Activated T-cell treated with anti-CD3 and anti-CD28 coated beads, Interleukin-2, amount 50 U/mL, for 4 hours (primary cell): Measurements from ENCODE around the gene MAMDC2. TPM values are rescaled to one million over a fixed set of nuclear protein-coding genes. Genes with fewer than 3 reads are reported as not detected.

Experiments
- ATAC-seq, 2 donors: fragments of 200-7000 bp; cut with Tn5 transposase; one replicate each; pipeline ENCODE4 v1.10.0; 2021
- DNase-seq: peaks from one replicate; pipeline ENCODE4 v3.0.0-alpha.2; 2020
- H3K27me3 Mint-ChIP-seq: one replicate; pipeline ENCODE4 v1.8.0; 2021; ENCODE audit warnings: low read depth, mixed read lengths
- H3K36me3 Mint-ChIP-seq: one replicate; pipeline ENCODE4 v1.8.0; 2022; ENCODE audit warnings: mixed read lengths; ENCODE audit not compliant: insufficient read depth
- H3K4me1 Mint-ChIP-seq: one replicate; pipeline ENCODE4 v1.8.0; 2021; ENCODE audit warnings: low read depth, mixed read lengths
- H3K4me3 Mint-ChIP-seq: one replicate; pipeline ENCODE4 v1.8.0; 2021; ENCODE audit warnings: mild to moderate bottlenecking, moderate library complexity, mixed read lengths
- H3K9me3 Mint-ChIP-seq: one replicate; pipeline ENCODE4 v1.8.0; 2021; ENCODE audit warnings: mixed read lengths
- total RNA-seq, 3 donors: library from RNA; stranded (reverse); gene quantifications; one replicate each; pipeline ENCODE4 v1.2.1, GENCODE V29; 2021

The MAMDC2 gene
- total RNA-seq, 3 donors from 2014 or later: not detected

DNA sequence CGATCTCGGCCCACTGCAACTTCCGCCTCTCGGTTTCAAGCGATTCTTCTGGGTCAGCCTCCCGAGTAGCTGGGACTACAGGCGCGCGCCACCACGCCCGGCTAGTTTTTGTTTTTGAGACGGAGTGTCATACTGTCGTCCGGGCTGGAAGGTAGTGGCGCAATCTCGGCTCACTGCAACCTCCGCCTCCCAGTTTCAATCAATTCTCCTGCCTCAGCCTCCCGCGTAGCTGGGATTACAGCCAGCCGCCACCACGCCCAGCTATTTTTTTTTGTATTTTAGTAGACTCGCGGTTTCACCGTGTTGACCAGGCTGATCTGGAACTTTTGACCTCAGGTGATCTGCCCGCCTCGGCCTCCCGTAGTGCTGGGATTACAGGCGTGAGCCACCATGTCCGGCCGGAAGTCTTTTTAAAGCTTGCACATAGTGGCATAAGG, 216.4 kb downstream of the MAMDC2 start:
- peaks cover 32% of the 10 kb centered on the region for H3K36me3 Mint-ChIP-seq
- ATAC-seq (no peak), DNase-seq (no peak)
- peaks cover 62% of the 10 kb centered on the region for H3K4me1 Mint-ChIP-seq
- H3K9me3 Mint-ChIP-seq: no peaks in the 10 kb centered on the region
- H3K27me3 Mint-ChIP-seq: no peaks in the 10 kb centered on the region
- peak overlapping the region; percentile 92 for H3K4me3 Mint-ChIP-seq

DNA sequence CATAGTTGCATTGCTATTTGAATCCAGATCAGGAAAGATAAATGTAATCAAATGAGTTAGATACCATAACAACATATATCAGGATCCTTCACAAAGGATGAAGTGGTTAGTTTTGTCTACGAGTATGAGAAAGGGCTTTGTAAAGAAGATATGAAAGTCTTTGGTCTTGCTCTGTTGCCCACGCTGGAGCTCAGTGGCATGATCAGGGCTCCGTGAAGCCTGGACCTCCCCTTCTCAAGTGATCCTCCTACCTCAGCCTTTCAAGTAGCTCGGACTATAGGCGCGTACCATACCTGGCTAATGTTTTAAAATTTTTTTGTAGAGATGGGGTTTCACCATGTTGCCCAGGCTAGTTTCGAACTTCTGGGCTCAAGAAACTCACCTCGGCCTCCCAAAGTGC, 217.0 kb downstream of the MAMDC2 start:
- Mint-ChIP-seq H3K27me3 (no peaks in the 10 kb centered on the region), H3K9me3 (no peaks in the 10 kb centered on the region), H3K36me3 (peaks cover 35% of the 10 kb centered on the region), H3K4me3 (peak overlapping the region; percentile 92), H3K4me1 (peaks cover 64% of the 10 kb centered on the region)
- no peak for ATAC-seq
- DNase-seq: no peak

DNA sequence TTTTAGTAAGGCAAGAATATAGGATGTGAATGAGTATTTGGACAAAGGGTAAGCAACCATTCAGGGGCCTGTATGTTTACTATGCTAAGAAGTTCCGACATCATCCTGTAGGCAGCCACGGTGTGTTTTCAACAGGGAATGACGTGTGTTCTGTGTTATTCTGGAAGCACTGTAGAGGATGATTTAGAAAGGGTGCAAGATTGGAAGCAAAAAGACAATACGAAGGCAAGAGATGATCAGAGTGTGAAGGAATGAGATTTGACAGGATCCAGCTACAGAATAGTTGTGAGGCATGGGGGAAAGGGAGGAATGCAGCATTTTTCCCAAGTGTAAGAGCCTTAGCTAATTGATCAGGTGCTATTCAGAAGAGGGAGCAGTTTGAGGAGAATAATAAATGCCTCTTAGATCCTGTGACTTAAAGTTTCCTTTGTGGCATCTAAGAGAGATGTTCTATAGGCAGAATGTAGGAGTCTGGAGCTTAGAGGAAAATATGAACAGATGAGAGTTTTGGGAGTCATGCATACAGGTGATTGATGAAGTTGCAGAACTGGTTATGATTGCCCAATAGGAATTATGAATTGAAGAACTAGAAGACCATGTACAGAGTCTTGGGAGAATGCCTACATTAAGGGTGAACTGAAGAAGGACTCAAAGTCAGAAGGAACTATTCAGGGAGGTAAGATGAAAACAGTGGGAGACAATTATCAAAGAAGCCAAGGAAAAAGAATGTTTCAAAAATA, 217.7 kb downstream of the MAMDC2 start:
- Mint-ChIP-seq H3K9me3 (no peaks in the 10 kb centered on the region), H3K36me3 (peaks cover 38% of the 10 kb centered on the region), H3K4me1 (peaks cover 67% of the 10 kb centered on the region), H3K4me3 (peak overlapping the region; percentile 92), H3K27me3 (no peaks in the 10 kb centered on the region)
- ATAC-seq (no peak), DNase-seq (no peak)

DNA sequence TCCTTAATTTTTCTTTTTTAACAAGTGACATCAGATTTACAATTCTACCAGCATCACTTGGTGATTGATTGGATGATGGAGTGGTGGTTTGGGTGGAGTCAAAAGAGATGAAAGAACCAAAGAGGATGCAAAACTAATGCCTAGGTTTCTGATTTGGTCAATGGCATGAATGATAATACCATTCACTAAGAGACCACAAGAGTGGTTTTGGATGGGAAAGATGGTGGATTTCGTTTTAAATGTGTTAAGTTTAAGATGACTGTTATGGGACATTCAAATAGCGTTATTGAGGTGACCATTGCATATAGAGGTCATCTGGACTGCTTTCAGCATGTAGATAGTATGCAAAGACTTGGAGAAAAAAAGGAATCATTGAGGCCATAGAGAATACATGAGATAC, 218.7 kb downstream of the MAMDC2 start:
- ATAC-seq: no peak
- Mint-ChIP-seq H3K27me3 (no peaks in the 10 kb centered on the region), H3K36me3 (peaks cover 40% of the 10 kb centered on the region), H3K4me3 (peak overlapping the region; percentile 92), H3K4me1 (peaks cover 63% of the 10 kb centered on the region), H3K9me3 (no peaks in the 10 kb centered on the region)
- DNase-seq: no peak

DNA sequence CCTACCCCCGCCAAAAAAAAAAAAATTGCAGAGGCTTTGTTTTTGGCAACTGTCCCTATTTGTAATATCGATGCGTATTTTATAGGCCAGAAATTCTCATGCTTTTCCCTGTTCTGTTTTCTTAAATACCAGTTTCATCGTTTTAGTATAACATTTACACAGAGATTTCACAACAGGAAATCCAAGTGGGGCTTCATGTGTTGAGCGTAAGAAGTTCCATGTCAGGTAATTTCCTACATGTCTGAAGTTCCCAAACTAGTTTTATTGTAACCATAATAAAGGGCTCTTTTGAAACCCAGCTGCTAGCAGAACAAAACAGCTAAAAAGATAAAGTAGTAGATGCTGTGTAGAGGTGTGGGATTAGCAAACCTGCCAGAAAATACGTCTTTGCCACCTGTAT, 219.3 kb downstream of the MAMDC2 start:
- no peak for DNase-seq
- Mint-ChIP-seq H3K4me3 (peak overlapping the region; percentile 92), H3K4me1 (peaks cover 60% of the 10 kb centered on the region), H3K9me3 (no peaks in the 10 kb centered on the region), H3K36me3 (peaks cover 44% of the 10 kb centered on the region), H3K27me3 (no peaks in the 10 kb centered on the region)
- ATAC-seq: no peak

DNA sequence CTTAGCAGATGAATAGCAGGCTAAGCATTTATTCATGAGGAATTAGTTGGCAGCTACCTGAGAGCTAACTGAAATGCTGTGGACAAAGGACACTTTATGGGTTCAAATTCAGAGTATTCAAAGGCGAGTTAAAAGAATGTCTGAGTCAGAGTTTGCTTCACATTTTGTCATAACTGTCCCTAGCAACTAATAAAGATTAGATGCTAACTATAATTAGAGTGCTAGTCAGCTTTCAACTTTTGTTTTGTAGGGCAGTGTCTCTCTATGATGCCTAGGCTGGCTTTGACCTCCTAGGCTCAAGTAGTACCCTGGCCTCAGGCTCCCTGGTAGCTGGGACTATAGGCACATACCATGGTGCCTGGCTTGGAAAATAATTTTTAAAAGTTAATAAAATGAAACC, 219.8 kb downstream of the MAMDC2 start:
- DNase-seq: no peak
- H3K36me3 Mint-ChIP-seq: peaks cover 44% of the 10 kb centered on the region
- no peak for ATAC-seq
- H3K9me3 Mint-ChIP-seq: no peaks in the 10 kb centered on the region
- H3K4me1 Mint-ChIP-seq: peaks cover 57% of the 10 kb centered on the region
- H3K4me3 Mint-ChIP-seq: no peak overlapping the region
- no peaks in the 10 kb centered on the region for H3K27me3 Mint-ChIP-seq

Other genes starting within 250 kb of the MAMDC2 start
- gene CFAP95, start 223.0 kb upstream of the MAMDC2 start, total RNA-seq: not detected
- 10 to 100 TPM; 35.9 to 44.3 (median 38.1) TPM for gene SMC5, start 215.1 kb downstream of the MAMDC2 start, total RNA-seq